ENCODE measurements around the gene ASPSCR1.

The ASPSCR1 gene

GRCh38 chr17:82042649-82043048 is 65.2 kb downstream of the ASPSCR1 start:
- no peak for FAIRE-seq

- no peak for FAIRE-seq
These were observed 66.1 kb downstream of the ASPSCR1 start for GRCh38 chr17:82043507-82043906.

- no peak for FAIRE-seq
These were observed 68.6 kb downstream of the ASPSCR1 start for GRCh38 chr17:82045936-82046484.

GRCh38 chr17:82046903-82047302 is 69.5 kb downstream of the ASPSCR1 start:
- FAIRE-seq, result no peak

GRCh38 chr17:82047379-82047778 is 70.0 kb downstream of the ASPSCR1 start:
- no peak for FAIRE-seq

GRCh38 chr17:82047914-82048570 is 70.6 kb downstream of the ASPSCR1 start:
- no peak for FAIRE-seq

- no peak for FAIRE-seq
These were observed 71.1 kb downstream of the ASPSCR1 start for GRCh38 chr17:82048571-82048971.

GRCh38 chr17:82049106-82049505 is 71.7 kb downstream of the ASPSCR1 start:
- no peak for FAIRE-seq

- FAIRE-seq, result no peak
These were observed 72.1 kb downstream of the ASPSCR1 start for GRCh38 chr17:82049521-82049971.

- no peak for FAIRE-seq
These were observed 72.8 kb downstream of the ASPSCR1 start for GRCh38 chr17:82050152-82050760.

GRCh38 chr17:82050761-82051641 is 73.6 kb downstream of the ASPSCR1 start:
- no peak for FAIRE-seq

- no peak for FAIRE-seq
These were observed 74.6 kb downstream of the ASPSCR1 start, which contains the start of the genes GPS1 and RFNG for GRCh38 chr17:82051776-82052637. Gene GPS1 (plus strand): TSS chr17:82051898. CDS start chr17:82051932, 34 bp downstream. Gene RFNG (minus strand): TSS chr17:82051811. CDS start chr17:82051766, 45 bp downstream.

GRCh38 chr17:82052638-82053059 is 75.2 kb downstream of the ASPSCR1 start:
- FAIRE-seq, result no peak

GRCh38 chr17:82053130-82053529 is 75.7 kb downstream of the ASPSCR1 start:
- no peak for FAIRE-seq

GRCh38 chr17:82053556-82054263 is 76.3 kb downstream of the ASPSCR1 start:
- no peak for FAIRE-seq

- FAIRE-seq, result no peak
These were observed 77.1 kb downstream of the ASPSCR1 start for GRCh38 chr17:82054351-82055022.

GRCh38 chr17:82055023-82055964 is 77.9 kb downstream of the ASPSCR1 start:
- no peak for FAIRE-seq

GRCh38 chr17:82055965-82056728 is 78.7 kb downstream of the ASPSCR1 start:
- no peak for FAIRE-seq
